ENCODE measurements around the gene ENSA. TPM values are rescaled to one million over a fixed set of nuclear protein-coding genes. Genes with fewer than 3 reads are reported as not detected.

The ENSA gene
- total RNA-seq, 1 experiment from 2014 or later = 212 TPM

- Mint-ChIP-seq H3K4me3 (no peak overlapping the region; a peak in 1 of 5 replicates), H3K27me3 (ENCODE audit: low read depth) (no peaks in the 10 kb centered on the region)
- no peak overlapping the region for H2AFZ ChIP-seq (ENCODE audit: low read length)
Measured at GRCh38 chr1:150610576-150610975, 18.8 kb downstream of the ENSA start.

More at GRCh38 chr1:150610576-150610975, 18.8 kb downstream of the ENSA start:
- H4K91ac ChIP-seq (ENCODE audit: insufficient read length, low read depth, low read length) = no peak overlapping the region
- H2BK12ac ChIP-seq (ENCODE audit: insufficient read length, low read depth, low read length) = no peak overlapping the region
- no peak overlapping the region for H4K5ac ChIP-seq (ENCODE audit: insufficient read length, low read depth, low read length)
- no peaks in the 10 kb centered on the region for H4K20me1 ChIP-seq (ENCODE audit: control insufficient read depth, insufficient read depth, insufficient read length)
- no peaks in the 10 kb centered on the region for H3K79me2 ChIP-seq (ENCODE audit: insufficient read depth, low read length)
- no CpG with 5 or more reads among the region's 4 CpGs for WGBS (ENCODE audit: extremely low coverage, insufficient read length, low lambda C conversion rate)
- no peak overlapping the region for H2BK15ac ChIP-seq (ENCODE audit: low read depth, low read length)
- H3K4ac ChIP-seq (ENCODE audit: low read depth, low read length) = no peak overlapping the region
- H3K23me2 ChIP-seq (ENCODE audit: insufficient read length, low read depth, low read length, poor library complexity, severe bottlenecking) = no peaks in the 10 kb centered on the region
- Mint-ChIP-seq H3K9me3 (no peaks in the 10 kb centered on the region), H3K4me1 (peaks cover 18% of the 10 kb centered on the region in 2 experiments), H3K27ac (peak overlapping the region in 1 of 3 experiments; percentile 18; a peak in 1 of 7 replicates), H3K36me3 (ENCODE audit: insufficient read depth in 1 of 3, low read depth in 3 of 3) (peaks cover 19 to 40% (median 31%) of the 10 kb centered on the region in 3 experiments; a peak in 6 of 7 replicates)
- H3K4me2 ChIP-seq (ENCODE audit: insufficient read depth, insufficient read length, low read length) = no peak overlapping the region
- TF ChIP-seq CTCF (conservative IDR thresholded peaks at IDR 0.05) = no peak
- no peak overlapping the region for H2BK120ac ChIP-seq (ENCODE audit: low read depth, low read length, poor library complexity, severe bottlenecking)
- H3K79me1 ChIP-seq (ENCODE audit: insufficient read depth, low read depth, low read length, poor library complexity, severe bottlenecking) = no peaks in the 10 kb centered on the region
- no peak overlapping the region for H3K9ac ChIP-seq (ENCODE audit: extremely low read depth, insufficient read length, low read length)
- H2BK20ac ChIP-seq (ENCODE audit: low read depth, low read length, poor library complexity, severe bottlenecking) = no peak overlapping the region
- H3K23ac ChIP-seq (ENCODE audit: insufficient read length, low read depth, low read length) = no peak overlapping the region
- DNase-seq = no peak
- no peak overlapping the region for H3T11ph ChIP-seq (ENCODE audit: low read length)
- H3K4me1 ChIP-seq (ENCODE audit: insufficient read depth, low read length) = no peaks in the 10 kb centered on the region; the same call in 1 of the 2 replicates
- H4K8ac ChIP-seq (replicated peaks; ENCODE audit: insufficient read length, low read depth, low read length) = no peak overlapping the region
- no peaks in the 10 kb centered on the region for H3K27me3 ChIP-seq (ENCODE audit: insufficient read depth, low read length)
- H3K56ac ChIP-seq (ENCODE audit: insufficient read length, low read depth, low read length) = no peak overlapping the region
- no peak overlapping the region for H3K14ac ChIP-seq (ENCODE audit: insufficient read depth, low read length)
- H3K18ac ChIP-seq (ENCODE audit: insufficient read length, low read depth, low read length) = no peak overlapping the region
- H2BK5ac ChIP-seq (ENCODE audit: insufficient read length, low read length) = no peak overlapping the region
- H3K27ac ChIP-seq (ENCODE audit: insufficient read length, low read depth, low read length) = no peak overlapping the region
- H2AK5ac ChIP-seq (ENCODE audit: insufficient read length, low read length) = no peak overlapping the region
- H3K9me3 ChIP-seq (ENCODE audit: control insufficient read depth, low read depth, low read length) = no peaks in the 10 kb centered on the region
